ENCODE results near the gene OR8B12.

DNA sequence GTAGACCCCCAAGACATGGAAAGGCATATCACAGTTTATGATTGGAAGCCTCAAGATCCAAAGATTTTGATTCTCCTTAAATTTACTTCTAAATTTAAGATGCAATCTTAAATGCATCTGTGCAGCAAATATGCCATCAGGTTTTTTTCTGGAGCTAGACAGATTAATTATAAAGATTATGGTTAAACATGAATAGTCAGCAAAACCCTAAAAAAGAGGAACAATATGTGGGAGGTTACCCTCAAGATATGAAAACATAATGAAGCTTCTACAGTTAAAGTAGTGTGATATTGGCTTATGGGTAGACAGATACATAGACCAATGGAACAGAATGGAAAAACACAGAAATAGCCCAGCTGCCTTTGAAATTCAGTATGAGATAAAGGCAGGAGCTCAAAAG, 31.7 kb downstream of the OR8B12 start:
- TF ChIP-seq EZH2phosphoT487 (IDR thresholded peaks at IDR 0.05; ENCODE audit: insufficient read depth, low read depth) = no peak
- no peak for TF ChIP-seq EZH2 (IDR thresholded peaks at IDR 0.05; ENCODE audit: insufficient read depth, poor library complexity, severe bottlenecking)
